Panc1 (cell line): ENCODE measurements around the gene GVQW3. TPM values are rescaled to one million over a fixed set of nuclear protein-coding genes. Genes with fewer than 3 reads are reported as not detected.

Source experiments
- ATAC-seq: fragments of 200-7000 bp; cut with Tn5 transposase; 2 replicates; pipeline ENCODE4 v1.9.1; 2020; ENCODE audit warnings: mild to moderate bottlenecking, moderate library complexity
- BruUV-seq: library from RNA; stranded (reverse); fragments of 400-500 nt; replicated peaks from 2 replicates; lab custom pipeline; 2021; lab: Mats Ljungman, UMichigan
- CTCF ChIA-PET: fragments of 300-600 bp; sonication (Branson Sonifier 250); formaldehyde crosslinking; loops from one replicate; lab custom pipeline; 2022; ENCODE audit warnings: antibody characterized with exemption; lab: Charles Lee
- POLR2A ChIA-PET: fragments of 300-600 bp; sonication (Branson Sonifier 250); formaldehyde crosslinking; loops from one replicate; lab custom pipeline; 2022; ENCODE audit warnings: antibody characterized with exemption; lab: Charles Lee
- DNase-seq: peaks from one replicate; pipeline ENCODE4 v3.0.0-alpha.2; 2010; ENCODE audit warnings: low read depth, low spot score
- H3K27ac ChIP-seq: 2 replicates; pipeline ENCODE4 v1.5.1; 2011; ENCODE audit warnings: mild to moderate bottlenecking, low read length, inconsistent platforms
- H3K27me3 ChIP-seq: fragments of 200-500 bp; sonication (Bioruptor generic); 2 replicates; pipeline ENCODE4 v1.6.0; 2014; ENCODE audit warnings: low read length, inconsistent platforms; ENCODE audit not compliant: control insufficient read depth, insufficient read depth
- H3K36me3 ChIP-seq: fragments of 200-500 bp; sonication (Bioruptor generic); 2 replicates; pipeline ENCODE4 v1.5.1; 2014; ENCODE audit warnings: inconsistent platforms, mild to moderate bottlenecking, low read length, moderate library complexity; ENCODE audit not compliant: control insufficient read depth, insufficient read depth
- H3K4me1 ChIP-seq: 2 replicates; pipeline ENCODE4 v1.5.1; 2011; ENCODE audit warnings: inconsistent platforms, mild to moderate bottlenecking, low read length, moderate library complexity; ENCODE audit not compliant: control insufficient read depth, insufficient read depth
- H3K4me3 ChIP-seq, 2 experiments: 2 replicates each; pipeline ENCODE4 v1.5.1; 2011 to 2012; ENCODE audit warnings: low read depth in 2 of 2, low read length in 2 of 2, mild to moderate bottlenecking in 2 of 2, inconsistent platforms in 1 of 2, moderate library complexity in 1 of 2
- H3K9me3 ChIP-seq: fragments of 200-500 bp; sonication (Bioruptor generic); 2 replicates; pipeline ENCODE4 v1.5.1; 2014; ENCODE audit warnings: low read depth, mild to moderate bottlenecking, inconsistent platforms, low read length, moderate library complexity; ENCODE audit not compliant: control insufficient read depth, insufficient read depth
- POLR2AphosphoS5 ChIP-seq: IDR thresholded peaks from 2 replicates; pipeline ENCODE4 v1.6.1; 2012; ENCODE audit warnings: mild to moderate bottlenecking, low read depth, low read length, moderate library complexity
- SIN3A ChIP-seq: IDR thresholded peaks from 2 replicates; pipeline ENCODE4 v1.6.1; 2012; ENCODE audit warnings: low read depth, mild to moderate bottlenecking, low read length, moderate library complexity, borderline replicate concordance; ENCODE audit not compliant: insufficient read depth
- TCF7L2 ChIP-seq: IDR thresholded peaks from 2 replicates; pipeline ENCODE4 v1.6.1; 2011; ENCODE audit warnings: mild to moderate bottlenecking, low read depth, low read length, inconsistent platforms
- in situ Hi-C: cut with HindIII; loops from 2 replicates; pipeline ENCODE4 v1.10.0; 2016; ENCODE audit warnings: low sequenced_read_pairs, low pct_unique_long_range_greater_than_20kb
- intact Hi-C: fragments of 100-400 bp; cut with micrococcal nuclease; formaldehyde crosslinking; loops from one replicate; pipeline ENCODE4 v1.10.0; 2022; ENCODE audit not compliant: unreplicated experiment
- total RNA-seq: library from RNA; stranded (reverse); gene quantifications from one replicate; pipeline ENCODE4 v1.2.1, GENCODE V29; 2021; ENCODE audit not compliant: unreplicated experiment
- TF ChIP-seq, protein P1 (sequence below): fragments of 450-650 bp; IDR thresholded peaks from 2 replicates; pipeline ENCODE4 v1.5.1; 2017; ENCODE audit warnings: mild to moderate bottlenecking
- TF ChIP-seq, protein P2 (sequence below), 2 experiments: IDR thresholded peaks; 2 replicates each; pipeline ENCODE4 v1.6.1; 2011 to 2012; ENCODE audit warnings: low read depth in 2 of 2, control low read depth in 1 of 2, low read length in 1 of 2, mild to moderate bottlenecking in 1 of 2, moderate library complexity in 1 of 2; ENCODE audit not compliant: insufficient read depth in 1 of 2

The GVQW3 gene
- total RNA-seq, 1 experiment from 2014 or later: 3.2 TPM

DNA sequence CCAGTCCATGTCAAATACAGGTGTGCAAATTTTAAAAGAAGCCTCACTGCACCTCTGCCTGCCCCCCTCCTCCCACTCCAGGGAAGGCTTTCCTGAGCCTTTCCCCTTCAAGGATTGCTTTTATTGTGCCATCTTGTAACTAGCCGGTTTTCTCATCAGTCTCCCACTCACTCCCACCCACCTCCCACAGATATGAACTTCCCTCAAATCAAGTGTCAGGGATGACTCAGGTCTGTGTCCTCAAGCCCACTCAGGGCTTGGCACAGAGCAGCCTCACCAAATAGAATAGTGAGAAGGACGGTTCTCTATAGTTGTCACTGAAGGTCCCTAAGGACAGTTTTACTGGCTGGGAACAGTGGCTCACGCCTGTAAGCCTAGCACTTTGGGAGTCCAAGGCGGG lies 43.2 kb upstream of the GVQW3 start:
- H3K27me3 ChIP-seq: no peaks in the 10 kb centered on the region
- H3K36me3 ChIP-seq: no peaks in the 10 kb centered on the region
- H3K4me3 ChIP-seq: no peak overlapping the region
- no peak for ATAC-seq
- intact Hi-C loops: no loop called here
- H3K9me3 ChIP-seq: peaks cover 3% of the 10 kb centered on the region; the same call in 1 of the 2 replicates
- H3K4me1 ChIP-seq: no peaks in the 10 kb centered on the region
- ChIA-PET CTCF (no interaction called here), POLR2A (no interaction called here)
- DNase-seq: no peak
- no peak for TF ChIP-seq POLR2AphosphoS5
- no peak for TF ChIP-seq SIN3A
- TF ChIP-seq TCF7L2: no peak
- TF ChIP-seq, protein P1, sequence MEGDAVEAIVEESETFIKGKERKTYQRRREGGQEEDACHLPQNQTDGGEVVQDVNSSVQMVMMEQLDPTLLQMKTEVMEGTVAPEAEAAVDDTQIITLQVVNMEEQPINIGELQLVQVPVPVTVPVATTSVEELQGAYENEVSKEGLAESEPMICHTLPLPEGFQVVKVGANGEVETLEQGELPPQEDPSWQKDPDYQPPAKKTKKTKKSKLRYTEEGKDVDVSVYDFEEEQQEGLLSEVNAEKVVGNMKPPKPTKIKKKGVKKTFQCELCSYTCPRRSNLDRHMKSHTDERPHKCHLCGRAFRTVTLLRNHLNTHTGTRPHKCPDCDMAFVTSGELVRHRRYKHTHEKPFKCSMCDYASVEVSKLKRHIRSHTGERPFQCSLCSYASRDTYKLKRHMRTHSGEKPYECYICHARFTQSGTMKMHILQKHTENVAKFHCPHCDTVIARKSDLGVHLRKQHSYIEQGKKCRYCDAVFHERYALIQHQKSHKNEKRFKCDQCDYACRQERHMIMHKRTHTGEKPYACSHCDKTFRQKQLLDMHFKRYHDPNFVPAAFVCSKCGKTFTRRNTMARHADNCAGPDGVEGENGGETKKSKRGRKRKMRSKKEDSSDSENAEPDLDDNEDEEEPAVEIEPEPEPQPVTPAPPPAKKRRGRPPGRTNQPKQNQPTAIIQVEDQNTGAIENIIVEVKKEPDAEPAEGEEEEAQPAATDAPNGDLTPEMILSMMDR: no peak
- TF ChIP-seq, protein P2, sequence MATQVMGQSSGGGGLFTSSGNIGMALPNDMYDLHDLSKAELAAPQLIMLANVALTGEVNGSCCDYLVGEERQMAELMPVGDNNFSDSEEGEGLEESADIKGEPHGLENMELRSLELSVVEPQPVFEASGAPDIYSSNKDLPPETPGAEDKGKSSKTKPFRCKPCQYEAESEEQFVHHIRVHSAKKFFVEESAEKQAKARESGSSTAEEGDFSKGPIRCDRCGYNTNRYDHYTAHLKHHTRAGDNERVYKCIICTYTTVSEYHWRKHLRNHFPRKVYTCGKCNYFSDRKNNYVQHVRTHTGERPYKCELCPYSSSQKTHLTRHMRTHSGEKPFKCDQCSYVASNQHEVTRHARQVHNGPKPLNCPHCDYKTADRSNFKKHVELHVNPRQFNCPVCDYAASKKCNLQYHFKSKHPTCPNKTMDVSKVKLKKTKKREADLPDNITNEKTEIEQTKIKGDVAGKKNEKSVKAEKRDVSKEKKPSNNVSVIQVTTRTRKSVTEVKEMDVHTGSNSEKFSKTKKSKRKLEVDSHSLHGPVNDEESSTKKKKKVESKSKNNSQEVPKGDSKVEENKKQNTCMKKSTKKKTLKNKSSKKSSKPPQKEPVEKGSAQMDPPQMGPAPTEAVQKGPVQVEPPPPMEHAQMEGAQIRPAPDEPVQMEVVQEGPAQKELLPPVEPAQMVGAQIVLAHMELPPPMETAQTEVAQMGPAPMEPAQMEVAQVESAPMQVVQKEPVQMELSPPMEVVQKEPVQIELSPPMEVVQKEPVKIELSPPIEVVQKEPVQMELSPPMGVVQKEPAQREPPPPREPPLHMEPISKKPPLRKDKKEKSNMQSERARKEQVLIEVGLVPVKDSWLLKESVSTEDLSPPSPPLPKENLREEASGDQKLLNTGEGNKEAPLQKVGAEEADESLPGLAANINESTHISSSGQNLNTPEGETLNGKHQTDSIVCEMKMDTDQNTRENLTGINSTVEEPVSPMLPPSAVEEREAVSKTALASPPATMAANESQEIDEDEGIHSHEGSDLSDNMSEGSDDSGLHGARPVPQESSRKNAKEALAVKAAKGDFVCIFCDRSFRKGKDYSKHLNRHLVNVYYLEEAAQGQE (IDR thresholded peaks at IDR 0.05; ENCODE audit: insufficient read depth in 1 of 2, low read depth in 2 of 2, low read length in 1 of 2): no peak
- in situ Hi-C loops: no loop called here
- no peak overlapping the region for H3K27ac ChIP-seq
- no TSS peak for BruUV-seq

DNA sequence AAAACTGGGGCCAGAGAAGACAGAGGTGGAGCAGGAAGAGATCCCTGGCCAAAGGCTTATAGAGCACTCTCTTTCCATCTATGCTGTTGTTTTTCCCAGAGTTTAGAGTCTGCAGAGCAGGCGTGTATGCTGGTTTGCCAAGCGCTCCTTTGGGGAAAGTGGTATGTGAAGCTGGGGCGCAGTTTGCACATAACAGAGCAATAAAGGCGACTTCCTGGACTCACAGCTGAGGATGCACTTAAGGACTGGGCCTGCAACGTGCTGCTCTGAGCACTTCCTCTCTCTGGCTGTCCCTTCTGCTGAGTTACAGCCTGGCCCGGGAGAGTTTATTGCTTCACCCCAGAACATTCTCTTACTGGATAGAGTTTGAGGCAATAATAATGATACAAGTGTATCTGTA lies 41.9 kb upstream of the GVQW3 start:
- POLR2A ChIA-PET: no interaction called here
- Histone ChIP-seq H3K4me3 (no peak overlapping the region), H3K27me3 (no peaks in the 10 kb centered on the region), H3K9me3 (peaks cover 3% of the 10 kb centered on the region; the same call in 1 of the 2 replicates), H3K36me3 (no peaks in the 10 kb centered on the region), H3K4me1 (no peaks in the 10 kb centered on the region), H3K27ac (no peak overlapping the region)
- in situ Hi-C loops (no loop called here), intact Hi-C loops (no loop called here)
- CTCF ChIA-PET: no interaction called here
- ATAC-seq (no peak), DNase-seq (no peak)
- BruUV-seq: no TSS peak
- TF ChIP-seq TCF7L2 (no peak), SIN3A (no peak), POLR2AphosphoS5 (no peak)
- TF ChIP-seq, protein P2 (IDR thresholded peaks at IDR 0.05; ENCODE audit: insufficient read depth in 1 of 2, low read depth in 2 of 2, low read length in 1 of 2): no peak
- TF ChIP-seq, protein P1: no peak
